Measurements from ENCODE around the gene TMTC1.

DNA sequence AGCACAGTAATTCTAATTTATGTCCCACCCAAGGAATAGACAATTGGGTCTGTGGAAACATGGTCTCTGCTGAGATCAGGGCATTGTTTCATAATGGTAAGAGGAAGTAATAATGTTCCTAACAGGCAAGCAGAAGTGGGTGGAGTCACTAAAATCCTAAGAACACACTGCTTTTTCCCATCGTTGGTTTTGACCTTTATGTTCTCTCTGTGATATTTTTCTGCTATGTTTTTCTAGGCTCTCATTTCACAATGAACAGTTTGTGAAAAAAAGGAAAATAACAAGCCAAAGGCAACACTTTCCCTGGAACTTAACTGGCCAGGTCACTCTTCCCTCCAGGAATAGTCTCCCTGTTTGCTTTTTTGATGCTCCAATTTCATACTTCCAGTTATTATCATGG lies 205.7 kb downstream of the TMTC1 start:
- TF ChIP-seq, protein P1, sequence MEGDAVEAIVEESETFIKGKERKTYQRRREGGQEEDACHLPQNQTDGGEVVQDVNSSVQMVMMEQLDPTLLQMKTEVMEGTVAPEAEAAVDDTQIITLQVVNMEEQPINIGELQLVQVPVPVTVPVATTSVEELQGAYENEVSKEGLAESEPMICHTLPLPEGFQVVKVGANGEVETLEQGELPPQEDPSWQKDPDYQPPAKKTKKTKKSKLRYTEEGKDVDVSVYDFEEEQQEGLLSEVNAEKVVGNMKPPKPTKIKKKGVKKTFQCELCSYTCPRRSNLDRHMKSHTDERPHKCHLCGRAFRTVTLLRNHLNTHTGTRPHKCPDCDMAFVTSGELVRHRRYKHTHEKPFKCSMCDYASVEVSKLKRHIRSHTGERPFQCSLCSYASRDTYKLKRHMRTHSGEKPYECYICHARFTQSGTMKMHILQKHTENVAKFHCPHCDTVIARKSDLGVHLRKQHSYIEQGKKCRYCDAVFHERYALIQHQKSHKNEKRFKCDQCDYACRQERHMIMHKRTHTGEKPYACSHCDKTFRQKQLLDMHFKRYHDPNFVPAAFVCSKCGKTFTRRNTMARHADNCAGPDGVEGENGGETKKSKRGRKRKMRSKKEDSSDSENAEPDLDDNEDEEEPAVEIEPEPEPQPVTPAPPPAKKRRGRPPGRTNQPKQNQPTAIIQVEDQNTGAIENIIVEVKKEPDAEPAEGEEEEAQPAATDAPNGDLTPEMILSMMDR (IDR thresholded peaks at IDR 0.05): no peak
- TF ChIP-seq POLR2A (IDR thresholded peaks at IDR 0.05): no peak
